HepG2 (cell line): ENCODE data around the gene PLBD2. TPM values are rescaled to one million over a fixed set of nuclear protein-coding genes. Genes with fewer than 3 reads are reported as not detected.

Experiments
- AHDC1 ChIP-seq: sonication (generic); formaldehyde crosslinking; IDR thresholded peaks from 2 replicates; pipeline ENCODE4 v1.5.1; 2020; ENCODE audit warnings: mild to moderate bottlenecking, missing genetic modification reagents, borderline replicate concordance
- ARID2 ChIP-seq: sonication (generic); formaldehyde crosslinking; IDR thresholded peaks from 2 replicates; pipeline ENCODE4 v1.8.1; 2022; ENCODE audit warnings: mild to moderate bottlenecking, missing genetic modification reagents, borderline replicate concordance
- ATF5 ChIP-seq: sonication (generic); formaldehyde crosslinking; IDR thresholded peaks from 2 replicates; pipeline ENCODE4 v1.4.0; 2020; ENCODE audit warnings: mild to moderate bottlenecking, low read depth, missing genetic modification reagents
- FOSL2 ChIP-seq: sonication (generic); formaldehyde crosslinking; IDR thresholded peaks from 2 replicates; pipeline ENCODE4 v1.4.0; 2020; ENCODE audit warnings: missing genetic modification reagents
- FOXK2 ChIP-seq: fragments of 450-650 bp; IDR thresholded peaks from 2 replicates; pipeline ENCODE4 v1.6.1; 2016
- GRHL1 ChIP-seq: sonication (generic); formaldehyde crosslinking; conservative IDR thresholded peaks from 2 replicates; pipeline ENCODE4 v1.8.0; 2022; ENCODE audit warnings: missing genetic modification reagents
- IKZF4 ChIP-seq: sonication (generic); formaldehyde crosslinking; IDR thresholded peaks from 2 replicates; pipeline ENCODE4 v1.5.1; 2020; ENCODE audit warnings: borderline replicate concordance, mild to moderate bottlenecking, low read depth, missing genetic modification reagents; ENCODE audit errors: not compliant biosample characterization
- KAT8 ChIP-seq: IDR thresholded peaks from 2 replicates; pipeline ENCODE4 v1.6.1; 2016; ENCODE audit warnings: missing genetic modification reagents, missing compliant biosample characterization
- SP2 ChIP-seq: sonication (generic); formaldehyde crosslinking; IDR thresholded peaks from 2 replicates; pipeline ENCODE4 v1.5.1; 2020; ENCODE audit warnings: mild to moderate bottlenecking, missing genetic modification reagents
- SRSF1 ChIP-seq: fragments of 200-400 bp; formaldehyde crosslinking; optimal IDR thresholded peaks from 2 replicates; pipeline ENCODE3; 2017; ENCODE audit warnings: mild to moderate bottlenecking, low read depth, low read length, moderate library complexity
- TCF7 ChIP-seq: sonication (generic); IDR thresholded peaks from 2 replicates; pipeline ENCODE4 v1.6.1; 2016; ENCODE audit warnings: antibody characterized with exemption, low read depth
- THAP8 ChIP-seq: sonication (generic); formaldehyde crosslinking; IDR thresholded peaks from 2 replicates; pipeline ENCODE4 v1.5.1; 2020; ENCODE audit warnings: missing genetic modification reagents, mild to moderate bottlenecking, borderline replicate concordance
- THAP9 ChIP-seq: sonication (generic); formaldehyde crosslinking; IDR thresholded peaks from 2 replicates; pipeline ENCODE4; 2020; ENCODE audit warnings: missing genetic modification reagents, mild to moderate bottlenecking, borderline replicate concordance
- TRIM24 ChIP-seq: sonication (generic); formaldehyde crosslinking; IDR thresholded peaks from 2 replicates; pipeline ENCODE4 v1.8.0; 2022; ENCODE audit warnings: mild to moderate bottlenecking, missing genetic modification reagents
- ZFP82 ChIP-seq: sonication (generic); formaldehyde crosslinking; IDR thresholded peaks from 2 replicates; pipeline ENCODE4 v1.5.1; 2020; ENCODE audit warnings: mild to moderate bottlenecking, missing genetic modification reagents, borderline replicate concordance
- ZNF224 ChIP-seq: sonication (generic); formaldehyde crosslinking; IDR thresholded peaks from 2 replicates; pipeline ENCODE4 v1.5.0; 2020; ENCODE audit warnings: mild to moderate bottlenecking, missing genetic modification reagents
- ZNF556 ChIP-seq: sonication (generic); formaldehyde crosslinking; IDR thresholded peaks from 2 replicates; pipeline ENCODE4 v1.4.0; 2020; ENCODE audit warnings: mild to moderate bottlenecking, missing genetic modification reagents, borderline replicate concordance
- polyA plus RNA-seq, 8 experiments: library from polyadenylated mRNA; depleted of rRNA in 3 of 8; stranded (reverse) in 7 of 8; unstranded in 1 of 8; fragments of >200 nt; fragmentation: Illumina TruSeq in 4 of 8; extraction: Trizol in 4 of 8; gene quantifications; 2 replicates each; pipeline versions ENCODE4 v1.2.1 to v1.2.3, GENCODE V29; 2011 to 2016; ENCODE audit warnings: low read depth in 4 of 8, missing spikeins in 1 of 8, mixed read lengths in 1 of 8; ENCODE audit not compliant: insufficient read depth in 1 of 8
- total RNA-seq, 5 experiments: library from RNA; depleted of rRNA; stranded (reverse); fragments of >200 nt; fragmentation: Illumina TruSeq; extraction: Trizol; gene quantifications; 2 replicates each; pipeline ENCODE4 v1.2.3, GENCODE V29; 2016; ENCODE audit warnings: low read depth in 1 of 5

Gene PLBD2
- total and polyA plus RNA-seq, 2 of the 13 experiments (the other 11 are each of a cell fraction or from before 2014, with no cell fraction given): 6.7 to 8.5 TPM

GRCh38 chr12:113358381-113359132 is at the start of gene PLBD2 (continued):
- peak; percentile 64; the same call in 1 of the 2 replicates for TF ChIP-seq ATF5
- TF ChIP-seq GRHL1 (CRISPR knock-in tag): no peak
- no peak for TF ChIP-seq FOSL2 (CRISPR knock-in tag)
- no peak for TF ChIP-seq FOXK2
- peak; percentile 61; the same call in 1 of the 2 replicates for TF ChIP-seq ZFP82 (CRISPR knock-in tag)
- TF ChIP-seq TCF7: no peak
- TF ChIP-seq TRIM24 (CRISPR knock-in tag): no peak
- TF ChIP-seq THAP9: no peak
- TF ChIP-seq SRSF1: no peak
- no peak for TF ChIP-seq THAP8 (CRISPR knock-in tag)
- peak; percentile 69 for TF ChIP-seq IKZF4 (CRISPR knock-in tag)
- TF ChIP-seq KAT8 (CRISPR knock-in tag): 0 out of 2 replicates have a peak, but pooled peaks have one; percentile 56
- TF ChIP-seq SP2: peak; percentile 44
- no peak for TF ChIP-seq ARID2 (CRISPR knock-in tag)
- TF ChIP-seq ZNF556 (CRISPR knock-in tag): peak; percentile 72; the same call in 1 of the 2 replicates
- peak; percentile 40; the same call in 1 of the 2 replicates for TF ChIP-seq AHDC1 (CRISPR knock-in tag)
- TF ChIP-seq ZNF224 (CRISPR knock-in tag): no peak
